Measurements from ENCODE around the gene CSGALNACT2. TPM values are rescaled to one million over a fixed set of nuclear protein-coding genes. Genes with fewer than 3 reads are reported as not detected.

CSGALNACT2 gene
- polyA plus RNA-seq, 1 of the 3 experiments (the other 2 are of a cell fraction), result 11.5 TPM

DNA sequence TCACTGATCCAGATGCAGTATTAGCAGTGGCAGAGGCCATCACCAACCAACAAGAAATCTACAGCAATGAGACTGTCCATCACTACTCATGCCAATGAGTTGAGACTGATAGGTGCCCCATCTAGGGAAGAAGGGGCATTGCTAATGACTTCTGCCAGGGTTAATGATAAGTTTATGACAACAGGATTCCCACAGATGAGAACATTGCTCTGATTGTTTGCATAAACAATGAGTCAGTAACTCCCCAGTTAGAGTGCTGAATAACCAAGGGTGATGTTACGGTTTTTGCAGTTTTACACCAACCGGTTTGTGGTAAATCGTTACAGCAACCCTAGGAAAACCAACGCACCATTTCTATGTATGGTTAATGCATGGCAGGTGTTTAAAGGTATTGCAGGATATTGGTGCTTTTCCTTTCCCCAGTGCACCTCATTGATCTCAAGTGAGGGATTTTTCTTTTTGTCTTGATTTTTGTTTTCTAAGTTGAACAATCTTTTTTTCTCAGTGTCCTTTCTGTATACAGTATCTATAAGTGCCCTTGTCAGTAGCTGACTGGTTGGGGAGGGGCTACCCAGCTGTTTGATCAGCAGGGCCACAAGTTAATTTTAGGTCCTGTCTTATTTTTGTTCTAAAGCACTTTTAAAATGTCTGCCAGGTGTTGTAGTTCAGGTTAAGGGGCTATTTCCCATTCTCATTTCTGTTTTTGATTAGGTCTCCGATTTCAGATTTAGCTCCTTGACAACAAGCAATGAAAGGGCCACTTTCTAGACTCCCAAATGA lies 3.9 kb upstream of the CSGALNACT2 start:
- Histone ChIP-seq H3F3A (replicated peaks; ENCODE audit: insufficient read depth) (no peaks in the 10 kb centered on the region), H3K9ac (no peak overlapping the region), H3K4me1 (ENCODE audit: control insufficient read depth in 1 of 2, insufficient read depth in 2 of 2, low read depth in 1 of 2, low read length in 1 of 2) (peaks cover 7 to 22% of the 10 kb centered on the region in 2 experiments; a peak in 3 of 4 replicates), H3K27ac (ENCODE audit: low read depth in 2 of 2, low read length in 1 of 2) (peak overlapping the region in 1 of 2 experiments; percentile 40; a peak in 2 of 4 replicates), H2AFZ (ENCODE audit: low read depth) (no peak overlapping the region), H3K27me3 (ENCODE audit: insufficient read depth) (no peaks in the 10 kb centered on the region), H4K20me1 (ENCODE audit: insufficient read depth) (no peaks in the 10 kb centered on the region), H3K36me3 (replicated peaks in 1 of 2; ENCODE audit: control insufficient read depth in 1 of 2, insufficient read depth in 2 of 2, low read length in 1 of 2) (peaks cover 5 to 8% of the 10 kb centered on the region in 2 experiments), H3K9me2 (no peaks in the 10 kb centered on the region), H3K4me2 (no peak overlapping the region), H3K4me3 (ENCODE audit: low read depth in 2 of 2, low read length in 1 of 2) (no peak overlapping the region), H3K9me3 (no peaks in the 10 kb centered on the region), H3K79me2 (ENCODE audit: insufficient read depth) (peaks cover 26% of the 10 kb centered on the region)
- CTCF ChIA-PET, result interaction anchor here (1.0 to 1.8 kb wide), 4 partner anchors 8 to 268 kb away, joined by 3 to 5 read pairs (median 3); no protein-coding TSS in a partner anchor
- POLR2A ChIA-PET, result interaction anchor here (0.7 kb wide), 1 partner anchor 128 kb away, joined by 3 read pairs; no protein-coding TSS in a partner anchor
- DNase-seq, result no peak
- TF ChIP-seq, protein P1, sequence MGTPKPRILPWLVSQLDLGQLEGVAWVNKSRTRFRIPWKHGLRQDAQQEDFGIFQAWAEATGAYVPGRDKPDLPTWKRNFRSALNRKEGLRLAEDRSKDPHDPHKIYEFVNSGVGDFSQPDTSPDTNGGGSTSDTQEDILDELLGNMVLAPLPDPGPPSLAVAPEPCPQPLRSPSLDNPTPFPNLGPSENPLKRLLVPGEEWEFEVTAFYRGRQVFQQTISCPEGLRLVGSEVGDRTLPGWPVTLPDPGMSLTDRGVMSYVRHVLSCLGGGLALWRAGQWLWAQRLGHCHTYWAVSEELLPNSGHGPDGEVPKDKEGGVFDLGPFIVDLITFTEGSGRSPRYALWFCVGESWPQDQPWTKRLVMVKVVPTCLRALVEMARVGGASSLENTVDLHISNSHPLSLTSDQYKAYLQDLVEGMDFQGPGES (IDR thresholded peaks at IDR 0.05; ENCODE audit: low read depth, low read length), result no peak
- TF ChIP-seq FOXM1 (IDR thresholded peaks at IDR 0.05; ENCODE audit: low read depth) (no peak), EP300 (IDR thresholded peaks at IDR 0.05; ENCODE audit: borderline replicate concordance in 1 of 2, low read depth in 1 of 2, low read length in 1 of 2) (no peak), GABPA (IDR thresholded peaks at IDR 0.05; ENCODE audit: low read depth) (no peak), EZH2phosphoT487 (IDR thresholded peaks at IDR 0.05; ENCODE audit: borderline replicate concordance, low read depth) (no peak), RXRA (IDR thresholded peaks at IDR 0.05; ENCODE audit: borderline replicate concordance, low read depth) (no peak)
- TF ChIP-seq, protein P2, sequence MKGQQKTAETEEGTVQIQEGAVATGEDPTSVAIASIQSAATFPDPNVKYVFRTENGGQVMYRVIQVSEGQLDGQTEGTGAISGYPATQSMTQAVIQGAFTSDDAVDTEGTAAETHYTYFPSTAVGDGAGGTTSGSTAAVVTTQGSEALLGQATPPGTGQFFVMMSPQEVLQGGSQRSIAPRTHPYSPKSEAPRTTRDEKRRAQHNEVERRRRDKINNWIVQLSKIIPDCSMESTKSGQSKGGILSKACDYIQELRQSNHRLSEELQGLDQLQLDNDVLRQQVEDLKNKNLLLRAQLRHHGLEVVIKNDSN (IDR thresholded peaks at IDR 0.05; ENCODE audit: borderline replicate concordance, low read depth), result no peak
- TF ChIP-seq, protein P3, sequence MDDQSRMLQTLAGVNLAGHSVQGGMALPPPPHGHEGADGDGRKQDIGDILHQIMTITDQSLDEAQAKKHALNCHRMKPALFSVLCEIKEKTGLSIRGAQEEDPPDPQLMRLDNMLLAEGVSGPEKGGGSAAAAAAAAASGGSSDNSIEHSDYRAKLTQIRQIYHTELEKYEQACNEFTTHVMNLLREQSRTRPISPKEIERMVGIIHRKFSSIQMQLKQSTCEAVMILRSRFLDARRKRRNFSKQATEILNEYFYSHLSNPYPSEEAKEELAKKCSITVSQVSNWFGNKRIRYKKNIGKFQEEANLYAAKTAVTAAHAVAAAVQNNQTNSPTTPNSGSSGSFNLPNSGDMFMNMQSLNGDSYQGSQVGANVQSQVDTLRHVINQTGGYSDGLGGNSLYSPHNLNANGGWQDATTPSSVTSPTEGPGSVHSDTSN (IDR thresholded peaks at IDR 0.05), result no peak
- WGBS (ENCODE audit: low lambda C conversion rate), result 94% methylated on average over 5 of the region's 5 CpGs

DNA sequence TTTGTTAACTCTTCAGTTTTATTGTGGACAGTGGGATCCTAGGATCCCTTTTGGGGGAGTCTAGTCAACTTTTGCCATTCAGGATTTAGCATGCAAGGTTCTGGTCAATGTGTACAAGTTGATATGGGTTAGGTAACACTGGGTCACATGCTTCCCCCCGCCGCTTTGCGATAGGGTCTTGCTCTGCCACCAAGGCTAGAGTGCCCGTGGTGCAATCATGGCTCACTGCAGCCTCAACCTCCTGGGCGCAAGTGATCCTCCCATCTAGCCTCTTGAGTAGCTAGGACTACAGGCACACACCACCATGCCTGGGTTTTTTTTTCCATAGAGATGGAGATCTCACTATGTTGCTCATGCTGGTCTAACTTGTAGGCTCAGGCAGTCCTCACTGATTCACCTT lies 3.2 kb upstream of the CSGALNACT2 start:
- Histone ChIP-seq H3F3A (replicated peaks; ENCODE audit: insufficient read depth) (peaks cover 6% of the 10 kb centered on the region), H3K9me2 (no peaks in the 10 kb centered on the region), H3K27me3 (ENCODE audit: insufficient read depth) (no peaks in the 10 kb centered on the region), H3K4me2 (no peak overlapping the region), H3K36me3 (replicated peaks in 1 of 2; ENCODE audit: control insufficient read depth in 1 of 2, insufficient read depth in 2 of 2, low read length in 1 of 2) (peaks cover 5% of the 10 kb centered on the region in 2 experiments), H3K27ac (ENCODE audit: low read depth in 2 of 2, low read length in 1 of 2) (no peak overlapping the region; a peak in 1 of 4 replicates), H3K9ac (no peak overlapping the region), H4K20me1 (ENCODE audit: insufficient read depth) (peaks cover 7% of the 10 kb centered on the region), H3K4me3 (ENCODE audit: low read depth in 2 of 2, low read length in 1 of 2) (no peak overlapping the region), H3K9me3 (no peaks in the 10 kb centered on the region), H3K4me1 (ENCODE audit: control insufficient read depth in 1 of 2, insufficient read depth in 2 of 2, low read depth in 1 of 2, low read length in 1 of 2) (peaks cover 7 to 27% of the 10 kb centered on the region in 2 experiments; a peak in 3 of 4 replicates), H2AFZ (ENCODE audit: low read depth) (no peak overlapping the region), H3K79me2 (ENCODE audit: insufficient read depth) (peaks cover 34% of the 10 kb centered on the region)
- POLR2A ChIA-PET, result no interaction called here
- CTCF ChIA-PET, result interaction anchor here (1.2 to 1.8 kb wide), 2 partner anchors 9 to 269 kb away, joined by 3 to 5 read pairs; no protein-coding TSS in a partner anchor
- TF ChIP-seq, protein P4, sequence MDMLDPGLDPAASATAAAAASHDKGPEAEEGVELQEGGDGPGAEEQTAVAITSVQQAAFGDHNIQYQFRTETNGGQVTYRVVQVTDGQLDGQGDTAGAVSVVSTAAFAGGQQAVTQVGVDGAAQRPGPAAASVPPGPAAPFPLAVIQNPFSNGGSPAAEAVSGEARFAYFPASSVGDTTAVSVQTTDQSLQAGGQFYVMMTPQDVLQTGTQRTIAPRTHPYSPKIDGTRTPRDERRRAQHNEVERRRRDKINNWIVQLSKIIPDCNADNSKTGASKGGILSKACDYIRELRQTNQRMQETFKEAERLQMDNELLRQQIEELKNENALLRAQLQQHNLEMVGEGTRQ (IDR thresholded peaks at IDR 0.05; ENCODE audit: borderline replicate concordance, low read depth, low read length), result no peak
- TF ChIP-seq NFIC (IDR thresholded peaks at IDR 0.05; ENCODE audit: borderline replicate concordance), result no peak
- 95% methylated on average over 4 of the region's 5 CpGs for WGBS (ENCODE audit: low lambda C conversion rate)
- no peak for DNase-seq

All from SK-N-SH (cell line).